ENCODE results near the gene ANKRA2. TPM values are rescaled to one million over a fixed set of nuclear protein-coding genes. Genes with fewer than 3 reads are reported as not detected.

The ANKRA2 gene, protein sequence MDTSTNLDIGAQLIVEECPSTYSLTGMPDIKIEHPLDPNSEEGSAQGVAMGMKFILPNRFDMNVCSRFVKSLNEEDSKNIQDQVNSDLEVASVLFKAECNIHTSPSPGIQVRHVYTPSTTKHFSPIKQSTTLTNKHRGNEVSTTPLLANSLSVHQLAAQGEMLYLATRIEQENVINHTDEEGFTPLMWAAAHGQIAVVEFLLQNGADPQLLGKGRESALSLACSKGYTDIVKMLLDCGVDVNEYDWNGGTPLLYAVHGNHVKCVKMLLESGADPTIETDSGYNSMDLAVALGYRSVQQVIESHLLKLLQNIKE
- 12.9 TPM for total RNA-seq (ENCODE audit: unreplicated experiment)
- long read RNA-seq, transcript ANKRA2-201 (9 exons, 2,063 nt), result major isoform, 9 of 12 reads
- long read RNA-seq, partial matches to known transcripts, result 1 of 12 reads
- long read RNA-seq, other reads (novel, unspliced or antisense), result 2 of 12 reads

GRCh38 chr5:73565139-73565968, at the start of gene ANKRA2, which contains the start of gene UTP15:
Gene ANKRA2, minus strand, starts transcription at chr5:73565639. Its CDS starts 2,758 bp downstream, at chr5:73562881.
Gene UTP15, plus strand, starts transcription at chr5:73565743. Its CDS starts 1,602 bp downstream, at chr5:73567345.
- peak within 1 kb of the TSS; percentile 99 for H3K27ac Mint-ChIP-seq (ENCODE audit: unreplicated experiment)

DNA sequence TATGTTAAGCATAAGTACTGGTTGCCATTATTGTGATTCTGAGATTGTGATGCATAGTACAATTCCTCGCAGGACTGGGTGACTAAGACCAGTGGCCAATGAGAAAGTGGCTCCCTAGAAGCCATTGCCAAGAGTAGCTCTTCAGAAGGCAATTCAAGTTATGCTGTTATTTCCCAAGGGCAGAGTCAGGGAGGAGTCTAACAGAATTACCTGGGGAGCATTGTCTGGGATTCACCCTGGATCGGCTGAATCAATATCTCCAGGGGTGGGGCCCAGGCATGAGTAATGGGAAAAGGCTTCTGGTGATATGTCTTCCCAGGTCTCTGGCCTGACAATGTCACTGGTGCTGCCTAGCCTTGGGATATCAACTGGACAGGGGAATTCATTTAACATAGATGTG, 49.6 kb upstream of the ANKRA2 start:
- TF ChIP-seq CTCF (IDR thresholded peaks at IDR 0.05; ENCODE audit: unreplicated experiment), result no peak
- Mint-ChIP-seq H3K4me1 (ENCODE audit: unreplicated experiment) (peaks cover 5% of the 10 kb centered on the region), H3K4me3 (ENCODE audit: unreplicated experiment) (no peak overlapping the region), H3K36me3 (ENCODE audit: low read depth, unreplicated experiment) (no peaks in the 10 kb centered on the region), H3K9me3 (ENCODE audit: unreplicated experiment) (no peaks in the 10 kb centered on the region), H3K27me3 (ENCODE audit: unreplicated experiment) (no peaks in the 10 kb centered on the region), H3K27ac (ENCODE audit: unreplicated experiment) (no peak overlapping the region)
- DNase-seq (ENCODE audit: low spot score), result no peak

More at GRCh38 chr5:73565139-73565968, at the start of gene ANKRA2, which contains the start of gene UTP15:
- Mint-ChIP-seq H3K4me1 (ENCODE audit: unreplicated experiment) (peaks cover 4% of the 10 kb centered on the region), H3K27me3 (ENCODE audit: unreplicated experiment) (no peaks in the 10 kb centered on the region), H3K4me3 (ENCODE audit: unreplicated experiment) (peak within 1 kb of the TSS; percentile 99), H3K9me3 (ENCODE audit: unreplicated experiment) (no peaks in the 10 kb centered on the region), H3K36me3 (ENCODE audit: low read depth, unreplicated experiment) (peaks cover 5% of the 10 kb centered on the region)
- TF ChIP-seq CTCF (IDR thresholded peaks at IDR 0.05; ENCODE audit: unreplicated experiment), result no peak
- DNase-seq (ENCODE audit: low spot score), result peak; percentile 99

DNA sequence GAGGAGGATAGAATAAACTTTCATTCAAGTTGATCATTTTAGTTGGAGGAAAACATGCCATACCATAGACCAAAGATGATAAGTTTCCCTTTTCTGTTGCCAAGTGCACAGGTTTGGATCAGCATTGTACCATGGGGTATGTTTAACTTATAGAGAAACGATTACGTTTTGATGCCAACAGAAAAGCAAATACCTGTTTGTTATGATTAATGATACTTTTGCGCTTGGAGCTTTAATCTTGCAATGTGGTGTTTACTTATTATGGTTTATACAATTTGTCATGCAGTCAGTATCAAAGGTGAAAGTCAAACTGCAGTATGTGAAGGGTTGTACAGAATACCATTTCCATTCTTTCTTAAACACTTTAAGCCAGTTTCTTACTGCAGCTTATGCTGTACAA, 47.4 kb upstream of the ANKRA2 start:
- peaks cover 5% of the 10 kb centered on the region for H3K4me1 Mint-ChIP-seq (ENCODE audit: unreplicated experiment)
- no peak for TF ChIP-seq CTCF (IDR thresholded peaks at IDR 0.05; ENCODE audit: unreplicated experiment)
- no peaks in the 10 kb centered on the region for H3K27me3 Mint-ChIP-seq (ENCODE audit: unreplicated experiment)
- no peaks in the 10 kb centered on the region for H3K36me3 Mint-ChIP-seq (ENCODE audit: low read depth, unreplicated experiment)
- no peaks in the 10 kb centered on the region for H3K9me3 Mint-ChIP-seq (ENCODE audit: unreplicated experiment)
- DNase-seq (ENCODE audit: low spot score), result no peak
- no peak overlapping the region for H3K27ac Mint-ChIP-seq (ENCODE audit: unreplicated experiment)
- no peak overlapping the region for H3K4me3 Mint-ChIP-seq (ENCODE audit: unreplicated experiment)

- H3K27ac Mint-ChIP-seq (ENCODE audit: unreplicated experiment), result no peak overlapping the region
- no peak for TF ChIP-seq CTCF (IDR thresholded peaks at IDR 0.05; ENCODE audit: unreplicated experiment)
These were observed 41.8 kb upstream of the ANKRA2 start for GRCh38 chr5:73607228-73607627.

More at GRCh38 chr5:73607228-73607627, 41.8 kb upstream of the ANKRA2 start:
- Mint-ChIP-seq H3K36me3 (ENCODE audit: low read depth, unreplicated experiment) (no peaks in the 10 kb centered on the region), H3K9me3 (ENCODE audit: unreplicated experiment) (no peaks in the 10 kb centered on the region), H3K4me3 (ENCODE audit: unreplicated experiment) (no peak overlapping the region), H3K27me3 (ENCODE audit: unreplicated experiment) (no peaks in the 10 kb centered on the region), H3K4me1 (ENCODE audit: unreplicated experiment) (no peaks in the 10 kb centered on the region)
- DNase-seq (ENCODE audit: low spot score), result no peak

Data from endothelial cell (in vitro differentiated cells).